K562 (cell line): Measurements from ENCODE around the gene ADAMTS15. TPM values are rescaled to one million over a fixed set of nuclear protein-coding genes. Genes with fewer than 3 reads are reported as not detected.

Experiments used
- ATAC-seq: fragments of 200-7000 bp; cut with Tn5 transposase; 3 replicates; pipeline ENCODE4 v1.9.1; 2020; ENCODE audit warnings: moderate library complexity
- BruUV-seq: library from RNA; stranded (reverse); fragments of 400-500 nt; replicated peaks from 2 replicates; lab custom pipeline; 2021; lab: Mats Ljungman, UMichigan
- CTCF ChIA-PET: fragments of 300-600 bp; formaldehyde crosslinking; extraction: SDS; loops from one replicate; lab custom pipeline; 2021; ENCODE audit warnings: low intra/inter-chr PET ratio; lab: Yijun Ruan, JAX
- POLR2A ChIA-PET: fragments of 300-600, 350-650 bp; sonication (Branson Sonifier 250); formaldehyde crosslinking; extraction: SDS; loops from one replicate; lab custom pipeline; 2021; ENCODE audit warnings: antibody characterized with exemption, inconsistent platforms; lab: Yijun Ruan, JAX
- DNase-seq, 4 experiments: peaks; one replicate each; pipeline versions ENCODE4 v3.0.0 to v3.0.0-alpha.2; 2011 to 2018; ENCODE audit warnings: low spot score in 3 of 4, mixed read lengths in 3 of 4; ENCODE audit errors: extremely low read depth in 1 of 4
- FAIRE-seq: peaks from 2 replicates; lab custom pipeline; 2011; peaks lifted over from hg19 to GRCh38; lab: Jason Lieb, UNC
- H2AFZ ChIP-seq: 2 replicates; pipeline ENCODE4 v1.6.0; 2011; ENCODE audit warnings: low read depth, low read length, control low read depth, inconsistent platforms
- H3K27ac ChIP-seq: fragments of 200-600 bp; 3 replicates; pipeline ENCODE4 v1.8.0; 2011; ENCODE audit warnings: low read depth, mild to moderate bottlenecking, control low read depth, inconsistent platforms, low read length, moderate library complexity, mixed read lengths; ENCODE audit errors: extremely low read depth
- H3K27me3 ChIP-seq, 2 experiments: fragments of 300-600 bp in 1 of 2; 2 replicates in 1 of 2; 3 replicates in 1 of 2; pipeline versions ENCODE4 v1.6.0 to v1.8.0; 2011; ENCODE audit warnings: inconsistent platforms in 2 of 2, low read length in 2 of 2, mild to moderate bottlenecking in 1 of 2, mixed read lengths in 1 of 2, moderate library complexity in 1 of 2; ENCODE audit not compliant: control insufficient read depth in 2 of 2, insufficient read depth in 2 of 2
- H3K36me3 ChIP-seq: fragments of 300-600 bp; 3 replicates; pipeline ENCODE4 v1.8.0; 2011; ENCODE audit warnings: mild to moderate bottlenecking, low read length, inconsistent platforms; ENCODE audit not compliant: control insufficient read depth, insufficient read depth
- H3K4me1 ChIP-seq, 2 experiments: fragments of 200-600 bp in 1 of 2; replicated peaks in 1 of 2; 2 replicates in 1 of 2; 3 replicates in 1 of 2; pipeline versions ENCODE4 v1.5.1 to v1.8.0; 2011; ENCODE audit warnings: inconsistent platforms in 2 of 2, low read length in 2 of 2, mild to moderate bottlenecking in 1 of 2, mixed read lengths in 1 of 2, moderate library complexity in 1 of 2; ENCODE audit not compliant: control insufficient read depth in 2 of 2, insufficient read depth in 2 of 2
- H3K4me2 ChIP-seq: 2 replicates; pipeline ENCODE4 v1.6.1; 2011; ENCODE audit warnings: low read length, control low read depth, inconsistent platforms, mixed read lengths; ENCODE audit not compliant: insufficient read depth
- H3K4me3 ChIP-seq: fragments of 200-600 bp; sonication (generic), shearing (Covaris generic); 2 replicates; pipeline ENCODE4 v1.5.1; 2016; ENCODE audit warnings: control low read depth, inconsistent platforms
- H3K79me2 ChIP-seq: fragments of 200-600 bp; 3 replicates; pipeline ENCODE4 v1.8.0; 2011; ENCODE audit warnings: low read length, inconsistent platforms; ENCODE audit not compliant: control insufficient read depth, insufficient read depth
- H3K9ac ChIP-seq, 2 experiments: 2 replicates each; pipeline versions ENCODE4 v1.6.0 to v1.6.1; 2011; ENCODE audit warnings: low read depth in 2 of 2, low read length in 2 of 2, control low read depth in 1 of 2, inconsistent platforms in 1 of 2, mild to moderate bottlenecking in 1 of 2, mixed read lengths in 1 of 2; ENCODE audit not compliant: insufficient read depth in 1 of 2
- H3K9me1 ChIP-seq: one replicate; pipeline ENCODE4 v1.6.0; 2011; ENCODE audit warnings: inconsistent platforms, mild to moderate bottlenecking, low read length, moderate library complexity; ENCODE audit not compliant: control insufficient read depth, insufficient read depth
- H3K9me3 ChIP-seq: replicated peaks from 2 replicates; pipeline ENCODE4 v1.5.1; 2011; ENCODE audit warnings: low read depth, low read length, inconsistent platforms; ENCODE audit not compliant: control insufficient read depth, insufficient read depth
- H4K20me1 ChIP-seq: replicated peaks from 2 replicates; pipeline ENCODE4 v1.6.1; 2011; ENCODE audit warnings: low read length, inconsistent platforms, mixed read lengths; ENCODE audit not compliant: control insufficient read depth, insufficient read depth
- KAT2B ChIP-seq: IDR thresholded peaks from one replicate; pipeline ENCODE4 v1.6.1; 2012; ENCODE audit warnings: low read depth, mild to moderate bottlenecking, control low read depth, inconsistent platforms, low read length, moderate library complexity
- ZNF143 ChIP-seq: sonication (generic); formaldehyde crosslinking; IDR thresholded peaks from 2 replicates; pipeline ENCODE4 v1.9.0; 2022; ENCODE audit warnings: mild to moderate bottlenecking, missing genetic modification reagents
- ZNF347 ChIP-seq: fragments of 450-650 bp; formaldehyde crosslinking; IDR thresholded peaks from 2 replicates; pipeline ENCODE4 v1.4.0; 2020; ENCODE audit warnings: low read depth, mild to moderate bottlenecking, moderate library complexity
- WGBS: fragments of 100-300 bp; shearing (Covaris generic); methylation state at CpG from one replicate; pipeline ENCODE4 v1.1.6; 2016; ENCODE audit warnings: low coverage, mixed read lengths; ENCODE audit not compliant: insufficient coverage; ENCODE audit errors: missing lambda C conversion rate; 5-methylcytosine and 5-hydroxymethylcytosine counted together
- in situ Hi-C: fragments of 300-500 bp; cut with MboI; formaldehyde crosslinking; loops from 4 replicates; pipeline ENCODE4 v1.15.0; 2018; ENCODE audit warnings: inconsistent platforms, mixed read lengths
- intact Hi-C: fragments of 100-400 bp; cut with micrococcal nuclease; formaldehyde crosslinking; loops from 2 replicates; pipeline ENCODE4 v1.14.2; 2022
- polyA plus RNA-seq, 8 experiments: library from polyadenylated mRNA; depleted of rRNA in 4 of 8; stranded (reverse) in 5 of 8; unstranded in 3 of 8; fragments of >200 nt; fragmentation: Nextera tagmentation in 2 of 8; fragmentation: Illumina TruSeq in 1 of 8; extraction: Ambion mirVana in 2 of 8; extraction: Trizol in 1 of 8; gene quantifications; 2 replicates each; pipeline versions ENCODE4 v1.2.1 to v1.2.3, GENCODE V29; 2011 to 2014; ENCODE audit warnings: inconsistent platforms in 1 of 8, missing spikeins in 1 of 8
- total RNA-seq, 7 experiments: library from RNA; depleted of rRNA in 6 of 7; stranded (reverse); fragments of >200 nt in 6 of 7; fragmentation: Illumina TruSeq in 2 of 7; extraction: Trizol in 2 of 7; gene quantifications; 2 replicates each; pipeline versions ENCODE4 v1.2.1 to v1.2.3, GENCODE V29; 2011 to 2021; ENCODE audit warnings: low replicate concordance in 1 of 7

ADAMTS15 gene
- total and polyA plus RNA-seq, 9 of the 15 experiments (the other 6 are each of a cell fraction or from before 2014, with no cell fraction given), result 0.04 TPM; not detected in 8

GRCh38 chr11:130486987-130487923 is 38.8 kb downstream of the ADAMTS15 start:
- 2% methylated on average over 27 of the region's 28 CpGs for WGBS
- no peaks in the 10 kb centered on the region for H3K4me1 ChIP-seq
- H3K9me3 ChIP-seq, result no peaks in the 10 kb centered on the region
- H2AFZ ChIP-seq, result no peak overlapping the region
- ATAC-seq, result no peak
- no peaks in the 10 kb centered on the region for H3K9me1 ChIP-seq
- BruUV-seq, result no TSS peak
- peaks cover 2 to 32% of the 10 kb centered on the region in 2 experiments; a peak in 4 of 5 replicates for H3K27me3 ChIP-seq
- TF ChIP-seq KAT2B (no peak), ZNF143 (CRISPR knock-in tag) (no peak), ZNF347 (CRISPR knock-in tag) (no peak)
- H3K9ac ChIP-seq, result no peak overlapping the region
- DNase-seq, result no peak
- intact Hi-C loops, result no loop called here
- no peaks in the 10 kb centered on the region for H3K36me3 ChIP-seq
- no peak for FAIRE-seq
- ChIA-PET POLR2A (no interaction called here), CTCF (no interaction called here)
- H3K4me3 ChIP-seq, result no peak overlapping the region
- no peak overlapping the region for H3K4me2 ChIP-seq
- no peaks in the 10 kb centered on the region for H4K20me1 ChIP-seq
- no peak overlapping the region for H3K27ac ChIP-seq
- H3K79me2 ChIP-seq, result no peaks in the 10 kb centered on the region
- in situ Hi-C loops, result no loop called here
